SJCRH30 (cell line): Measurements from ENCODE around the gene PDE4C. TPM values are rescaled to one million over a fixed set of nuclear protein-coding genes. Genes with fewer than 3 reads are reported as not detected.

Source experiments
- DNase-seq, 2 experiments: peaks; one replicate each; pipeline ENCODE4 v3.0.0-alpha.2; 2015 to 2020
- H3K27ac ChIP-seq: fragments of 250-450 bp; sonication (Bioruptor Pico); 2 replicates; pipeline ENCODE4 v1.5.1; 2020; ENCODE audit warnings: mild to moderate bottlenecking, moderate library complexity
- H3K27me3 ChIP-seq: fragments of 250-450 bp; sonication (Bioruptor Pico); 2 replicates; pipeline ENCODE4 v1.5.1; 2020; ENCODE audit warnings: mild to moderate bottlenecking, moderate library complexity
- H3K36me3 ChIP-seq: fragments of 250-450 bp; sonication (Bioruptor Pico); 2 replicates; pipeline ENCODE4 v1.5.1; 2020; ENCODE audit warnings: mild to moderate bottlenecking, moderate library complexity
- H3K4me1 ChIP-seq: fragments of 250-450 bp; sonication (Bioruptor Pico); 2 replicates; pipeline ENCODE4 v1.5.1; 2020; ENCODE audit warnings: mild to moderate bottlenecking, moderate library complexity
- H3K4me3 ChIP-seq: fragments of 250-450 bp; sonication (Bioruptor Pico); 2 replicates; pipeline ENCODE4 v1.5.1; 2020; ENCODE audit warnings: mild to moderate bottlenecking, moderate library complexity
- H3K9me3 ChIP-seq: fragments of 250-450 bp; sonication (Bioruptor Pico); replicated peaks from 2 replicates; pipeline ENCODE4 v1.5.1; 2020; ENCODE audit warnings: mild to moderate bottlenecking, moderate library complexity
- total RNA-seq: library from RNA; depleted of rRNA; stranded (reverse); fragments of >200 nt; shearing (Covaris generic); gene quantifications from 2 replicates; pipeline ENCODE4 v1.2.3, GENCODE V29; 2014

PDE4C gene
- total RNA-seq, 1 experiment from 2014 or later: 1.3 TPM

GRCh38 chr19:18262917-18263316 is 36.7 kb upstream of the PDE4C start:
- no peak for DNase-seq
- Histone ChIP-seq H3K27me3 (peaks cover 16% of the 10 kb centered on the region), H3K36me3 (no peaks in the 10 kb centered on the region), H3K27ac (no peak overlapping the region), H3K4me3 (no peak overlapping the region), H3K9me3 (no peaks in the 10 kb centered on the region), H3K4me1 (no peaks in the 10 kb centered on the region)

DNA sequence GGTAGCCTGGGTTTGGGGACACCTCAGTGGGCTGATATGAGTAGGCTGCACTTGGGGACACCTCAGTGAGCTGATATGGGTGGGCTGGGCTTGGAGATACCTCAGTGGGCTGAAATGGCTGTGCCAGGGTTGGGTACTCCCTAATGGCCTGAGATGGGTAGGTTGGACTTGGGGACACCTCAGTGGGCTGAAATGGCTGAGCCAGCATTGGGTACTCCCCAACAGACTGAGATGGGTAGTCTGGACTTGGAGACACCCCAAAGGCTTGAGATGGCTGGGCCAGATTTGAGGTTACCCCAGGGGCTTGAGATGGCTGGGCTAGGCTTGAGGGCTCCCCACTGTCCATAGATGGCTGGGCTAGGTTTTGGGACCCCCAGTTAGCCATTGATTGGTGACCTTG is 35.9 kb upstream of the PDE4C start:
- no peaks in the 10 kb centered on the region for H3K36me3 ChIP-seq
- DNase-seq: no peak
- no peak overlapping the region for H3K4me3 ChIP-seq
- no peaks in the 10 kb centered on the region for H3K9me3 ChIP-seq
- peaks cover 22% of the 10 kb centered on the region for H3K27me3 ChIP-seq
- H3K4me1 ChIP-seq: no peaks in the 10 kb centered on the region
- H3K27ac ChIP-seq: no peak overlapping the region

GRCh38 chr19:18261474-18261873 is 35.2 kb upstream of the PDE4C start:
- no peak overlapping the region for H3K4me3 ChIP-seq
- no peaks in the 10 kb centered on the region for H3K4me1 ChIP-seq
- no peaks in the 10 kb centered on the region for H3K36me3 ChIP-seq
- no peak overlapping the region for H3K27ac ChIP-seq
- DNase-seq: no peak
- no peaks in the 10 kb centered on the region for H3K9me3 ChIP-seq
- H3K27me3 ChIP-seq: peaks cover 27% of the 10 kb centered on the region

DNA sequence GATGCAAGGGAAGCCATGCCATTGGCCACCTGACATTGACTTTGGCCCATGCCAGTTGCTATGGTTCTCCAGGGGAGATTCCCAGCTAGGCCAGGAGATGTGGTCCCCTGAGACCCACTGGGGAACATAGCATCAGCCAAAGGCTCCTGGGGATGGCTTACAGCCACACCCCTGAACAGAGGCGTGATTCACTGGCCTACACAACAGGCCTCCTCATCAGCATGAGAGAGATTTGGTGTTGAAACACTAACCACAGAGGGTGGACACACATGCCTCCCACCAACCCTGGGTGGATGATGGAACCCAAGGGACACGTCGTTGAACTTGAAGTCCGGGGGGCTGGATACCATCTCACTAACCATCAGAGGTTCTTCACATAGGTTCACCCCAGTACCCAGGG is 33.7 kb upstream of the PDE4C start:
- Histone ChIP-seq H3K27me3 (peaks cover 37% of the 10 kb centered on the region), H3K27ac (no peak overlapping the region), H3K4me1 (no peaks in the 10 kb centered on the region), H3K9me3 (no peaks in the 10 kb centered on the region), H3K4me3 (no peak overlapping the region), H3K36me3 (no peaks in the 10 kb centered on the region)
- DNase-seq: no peak

DNA sequence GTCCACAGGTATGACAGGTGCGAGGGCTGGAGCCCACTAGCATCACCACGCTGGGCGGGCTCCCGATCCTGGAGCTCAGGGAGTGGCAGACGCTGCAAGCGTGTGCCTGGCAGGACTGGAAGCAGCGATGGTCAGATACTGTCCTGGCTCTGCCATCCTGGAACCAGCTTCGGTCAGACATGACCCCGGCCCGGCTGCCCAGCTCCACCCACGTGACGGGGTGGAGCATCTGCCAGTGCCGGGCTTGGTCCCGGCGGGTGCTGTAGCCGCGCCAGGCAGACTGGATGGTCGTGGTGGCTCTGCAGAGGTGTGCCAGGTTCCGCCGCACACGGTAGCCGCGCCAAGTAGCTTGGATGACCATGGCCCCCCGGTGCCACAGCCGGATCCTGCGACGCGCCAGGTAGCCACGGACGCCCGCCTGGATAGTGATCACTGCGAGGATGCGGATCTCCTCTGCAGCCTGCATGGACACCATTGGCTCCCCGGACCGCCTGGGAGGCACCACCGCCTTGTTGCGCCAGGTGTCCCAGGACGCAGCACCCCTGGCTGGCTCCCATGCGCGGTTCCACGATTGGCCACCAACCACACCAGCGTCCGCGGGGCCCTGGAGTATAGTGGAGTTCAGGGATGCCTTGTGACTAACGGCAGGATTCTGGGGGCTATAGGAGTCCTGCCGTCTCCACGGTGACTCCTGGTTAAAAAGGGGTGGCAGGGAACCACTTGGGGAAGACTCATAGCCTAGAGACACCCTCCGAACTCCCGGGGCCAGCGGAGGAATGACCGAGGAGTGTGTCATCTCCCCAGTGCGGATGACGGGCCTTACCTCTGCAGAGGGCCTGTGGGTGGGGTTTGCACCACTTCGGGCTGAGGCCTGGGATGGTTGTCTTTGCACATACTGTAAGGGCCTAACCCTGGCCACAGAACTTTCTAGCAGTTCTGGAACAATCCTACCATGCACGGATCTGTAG is 31.5 kb upstream of the PDE4C start:
- peaks cover 48% of the 10 kb centered on the region for H3K27me3 ChIP-seq
- H3K9me3 ChIP-seq: no peaks in the 10 kb centered on the region
- DNase-seq: no peak
- H3K27ac ChIP-seq: no peak overlapping the region
- H3K36me3 ChIP-seq: no peaks in the 10 kb centered on the region
- no peaks in the 10 kb centered on the region for H3K4me1 ChIP-seq
- H3K4me3 ChIP-seq: no peak overlapping the region

GRCh38 chr19:18254546-18255503 is 28.6 kb upstream of the PDE4C start:
- Histone ChIP-seq H3K36me3 (no peaks in the 10 kb centered on the region), H3K4me3 (no peak overlapping the region), H3K4me1 (no peaks in the 10 kb centered on the region), H3K9me3 (no peaks in the 10 kb centered on the region), H3K27ac (no peak overlapping the region), H3K27me3 (peaks cover 44% of the 10 kb centered on the region)
- no peak for DNase-seq

DNA sequence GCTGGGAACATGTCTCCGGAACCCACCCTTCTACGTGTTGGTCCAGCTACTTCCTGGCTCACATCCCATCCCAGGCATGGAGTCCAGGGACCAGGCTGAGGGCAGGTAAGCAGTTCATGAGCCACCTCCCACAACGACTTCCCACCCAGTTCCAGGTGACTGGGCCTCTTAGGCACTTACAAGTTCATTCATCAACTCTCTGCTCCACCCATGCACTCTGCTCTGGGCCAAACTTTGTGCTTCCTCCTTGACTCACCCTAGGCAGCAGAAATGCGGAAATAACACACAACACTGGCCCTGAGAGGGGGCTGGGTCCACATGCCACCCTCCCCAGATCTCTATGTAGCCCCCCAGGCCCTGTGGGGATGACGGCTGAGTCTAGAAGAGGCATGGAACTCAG is 27.5 kb upstream of the PDE4C start:
- no peaks in the 10 kb centered on the region for H3K36me3 ChIP-seq
- no peak overlapping the region for H3K27ac ChIP-seq
- H3K4me3 ChIP-seq: no peak overlapping the region
- H3K4me1 ChIP-seq: no peaks in the 10 kb centered on the region
- H3K27me3 ChIP-seq: peaks cover 39% of the 10 kb centered on the region
- no peak for DNase-seq
- H3K9me3 ChIP-seq: no peaks in the 10 kb centered on the region

DNA sequence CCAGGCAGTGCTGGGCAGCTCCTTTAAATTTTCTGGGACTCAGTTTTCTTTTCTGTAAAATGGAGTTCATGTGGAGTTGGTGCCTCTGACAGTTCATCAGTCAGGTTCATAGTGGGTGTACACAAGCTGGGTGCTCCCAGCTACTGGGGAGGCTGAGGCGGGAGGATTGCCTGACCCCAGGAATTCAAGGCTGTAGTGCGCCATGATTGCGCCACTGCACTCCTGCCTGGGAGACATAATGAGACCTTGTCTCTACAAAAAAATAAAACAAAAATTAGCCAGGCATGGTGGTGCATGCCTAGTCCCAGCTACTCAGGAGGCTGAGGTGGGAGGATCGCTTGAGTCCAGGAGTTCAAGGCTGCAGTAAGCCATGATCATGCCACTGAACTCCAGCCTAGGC is 26.9 kb upstream of the PDE4C start:
- H3K9me3 ChIP-seq: no peaks in the 10 kb centered on the region
- H3K27me3 ChIP-seq: peaks cover 34% of the 10 kb centered on the region
- H3K36me3 ChIP-seq: no peaks in the 10 kb centered on the region
- H3K27ac ChIP-seq: no peak overlapping the region
- H3K4me3 ChIP-seq: no peak overlapping the region
- no peaks in the 10 kb centered on the region for H3K4me1 ChIP-seq
- DNase-seq: no peak

DNA sequence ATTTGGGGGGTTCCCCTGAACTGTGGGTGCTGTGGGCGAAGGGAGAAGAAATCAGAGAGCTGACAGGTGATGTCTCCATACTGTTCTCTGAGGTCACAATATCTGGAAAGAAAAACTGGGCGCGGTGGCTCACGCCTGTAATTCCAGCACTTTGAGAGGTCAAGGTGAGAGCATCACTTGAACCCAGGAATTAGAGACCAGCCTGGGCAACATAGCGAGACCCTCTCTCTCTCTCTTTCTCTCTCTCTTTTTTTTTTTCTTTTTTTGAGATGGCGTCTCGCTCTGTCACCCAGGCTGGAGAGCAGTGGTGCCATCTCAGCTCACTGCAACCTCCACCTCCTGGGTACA is 26.1 kb upstream of the PDE4C start:
- peaks cover 28% of the 10 kb centered on the region for H3K27me3 ChIP-seq
- H3K4me1 ChIP-seq: no peaks in the 10 kb centered on the region
- DNase-seq: no peak
- H3K36me3 ChIP-seq: no peaks in the 10 kb centered on the region
- no peaks in the 10 kb centered on the region for H3K9me3 ChIP-seq
- H3K27ac ChIP-seq: no peak overlapping the region
- H3K4me3 ChIP-seq: no peak overlapping the region

DNA sequence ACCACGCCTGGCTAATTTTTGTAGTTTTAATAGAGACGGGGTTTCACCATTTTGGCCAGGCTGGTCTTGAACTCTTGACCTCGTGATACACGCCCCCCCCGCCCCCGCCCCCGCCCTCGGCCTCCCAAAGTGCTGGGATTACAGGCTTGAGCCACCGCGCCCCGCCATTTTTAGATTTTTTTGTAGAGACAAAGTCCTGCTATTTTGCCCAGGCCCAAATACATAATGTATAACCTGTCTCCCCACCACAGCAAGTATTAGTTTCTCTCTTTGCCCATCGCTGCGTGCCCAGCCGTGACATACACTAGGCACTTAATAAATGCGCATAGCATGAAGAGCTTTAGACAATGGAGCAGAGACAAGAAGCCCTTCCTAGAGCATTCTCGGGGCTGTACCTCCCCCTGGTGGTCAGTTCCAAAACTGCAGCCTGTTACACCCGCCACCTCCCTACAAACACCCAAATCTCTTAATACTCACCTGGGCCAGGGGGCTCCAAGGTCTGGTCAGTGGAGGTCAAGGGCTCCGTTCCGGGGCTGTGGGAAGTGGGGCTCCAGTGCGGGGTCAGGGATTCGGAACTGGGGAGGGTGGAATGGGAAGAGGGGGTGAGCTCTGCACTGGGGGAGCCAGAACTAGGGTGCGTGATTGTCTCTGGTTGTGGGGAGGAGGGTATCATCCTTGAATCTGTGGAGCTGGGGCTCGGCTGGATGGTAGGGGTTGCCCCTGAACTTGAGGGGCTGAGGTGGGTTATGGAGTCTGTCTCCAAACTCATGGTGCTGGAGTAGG is 25.5 kb upstream of the PDE4C start:
- Histone ChIP-seq H3K4me3 (no peak overlapping the region), H3K36me3 (no peaks in the 10 kb centered on the region), H3K27ac (no peak overlapping the region), H3K27me3 (peaks cover 24% of the 10 kb centered on the region), H3K9me3 (no peaks in the 10 kb centered on the region), H3K4me1 (no peaks in the 10 kb centered on the region)
- DNase-seq: peak; percentile 56 to 89

DNA sequence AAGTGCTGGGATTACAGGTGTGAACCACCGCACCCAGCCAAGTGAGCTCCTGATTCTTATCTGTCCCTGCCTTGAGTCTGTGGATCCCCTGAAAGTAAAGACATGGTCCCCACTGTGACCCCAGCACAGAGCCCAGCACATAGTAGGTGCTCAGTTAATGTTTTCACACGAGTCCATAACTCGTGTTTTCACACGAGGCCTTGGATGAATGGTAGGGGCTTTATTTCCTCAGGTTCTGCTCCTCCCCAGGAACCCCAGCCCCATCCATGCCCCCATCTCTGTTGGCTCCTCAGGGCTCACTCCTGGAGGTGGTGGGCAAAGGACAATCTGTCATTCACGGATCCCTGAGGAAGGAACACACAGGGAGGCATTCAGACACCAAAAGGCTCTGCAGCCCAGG is 23.6 kb upstream of the PDE4C start:
- Histone ChIP-seq H3K27ac (no peak overlapping the region), H3K9me3 (0 out of 2 replicates have a peak, but pooled peaks cover 2% of the 10 kb centered on the region), H3K27me3 (peaks cover 10% of the 10 kb centered on the region), H3K36me3 (no peaks in the 10 kb centered on the region), H3K4me1 (no peaks in the 10 kb centered on the region), H3K4me3 (no peak overlapping the region)
- no peak for DNase-seq

DNA sequence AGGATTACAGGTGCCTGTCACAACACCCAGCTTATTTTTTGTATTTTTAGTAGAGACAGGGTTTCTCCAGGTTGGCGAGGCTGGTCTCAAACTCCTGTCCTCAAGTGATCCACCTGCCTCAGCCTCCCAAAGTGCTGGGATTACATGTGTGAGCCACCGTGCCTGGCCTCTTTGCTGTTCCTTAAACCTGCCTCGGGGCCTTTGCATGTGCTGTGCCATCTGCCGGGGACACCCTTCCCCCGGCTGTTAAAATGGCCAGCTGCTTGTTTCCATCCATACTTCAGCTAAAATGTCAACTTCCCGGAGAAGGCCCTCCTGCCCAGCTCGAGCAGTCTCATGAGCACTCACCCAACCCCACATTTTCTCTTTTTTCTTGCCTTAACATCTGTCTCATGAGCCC is 19.1 kb upstream of the PDE4C start:
- Histone ChIP-seq H3K4me1 (no peaks in the 10 kb centered on the region), H3K27me3 (peaks cover 14% of the 10 kb centered on the region; the same call in 1 of the 2 replicates), H3K27ac (no peak overlapping the region), H3K36me3 (no peaks in the 10 kb centered on the region), H3K9me3 (0 out of 2 replicates have a peak, but pooled peaks cover 2% of the 10 kb centered on the region), H3K4me3 (no peak overlapping the region)
- no peak for DNase-seq

DNA sequence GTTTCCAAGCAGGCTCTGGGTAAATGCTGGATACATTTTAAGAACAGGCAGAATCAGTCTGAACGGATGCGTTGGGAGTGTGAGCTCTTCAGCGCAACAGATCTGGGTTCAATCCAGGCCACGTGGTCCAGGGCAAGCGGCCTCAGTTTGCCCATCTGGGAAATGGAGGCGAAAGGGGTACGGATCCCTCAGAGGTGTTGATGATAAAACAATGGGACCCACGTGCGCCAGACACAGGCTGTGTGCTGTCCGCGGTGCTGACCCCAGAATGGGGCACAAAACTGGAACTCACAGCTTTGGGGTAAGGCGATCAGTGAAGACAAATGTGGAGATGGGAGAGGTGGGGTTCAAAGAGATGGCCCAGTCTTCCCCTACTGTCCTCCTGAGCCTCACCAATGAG is 13.1 kb upstream of the PDE4C start:
- Histone ChIP-seq H3K9me3 (no peaks in the 10 kb centered on the region), H3K4me3 (no peak overlapping the region), H3K27me3 (peaks cover 25% of the 10 kb centered on the region), H3K4me1 (no peaks in the 10 kb centered on the region), H3K27ac (no peak overlapping the region), H3K36me3 (no peaks in the 10 kb centered on the region)
- no peak for DNase-seq

- no peaks in the 10 kb centered on the region for H3K36me3 ChIP-seq
- H3K27me3 ChIP-seq: peaks cover 2% of the 10 kb centered on the region
- H3K4me3 ChIP-seq: no peak overlapping the region
- no peaks in the 10 kb centered on the region for H3K9me3 ChIP-seq
- no peak overlapping the region for H3K27ac ChIP-seq
- DNase-seq: no peak
- H3K4me1 ChIP-seq: no peaks in the 10 kb centered on the region
These were observed 8.0 kb upstream of the PDE4C start for GRCh38 chr19:18234194-18234593.
